Measurements from ENCODE around the gene PPAN.

PPAN gene

GRCh38 chr19:10141973-10142372, 35.8 kb downstream of the PPAN start:
- no peaks in the 10 kb centered on the region for H3K79me2 ChIP-seq (ENCODE audit: insufficient read depth, low read depth)
- H3K9ac ChIP-seq, result no peak overlapping the region
- H4K20me1 ChIP-seq (ENCODE audit: insufficient read depth), result no peaks in the 10 kb centered on the region
- H2AFZ ChIP-seq (ENCODE audit: low read depth), result no peak overlapping the region
- H3K36me3 ChIP-seq (ENCODE audit: insufficient read depth), result peaks cover 28% of the 10 kb centered on the region; the same call in 1 of the 2 replicates
- H3K27me3 ChIP-seq (ENCODE audit: insufficient read depth, low read depth), result no peaks in the 10 kb centered on the region
- H3K4me2 ChIP-seq, result no peak overlapping the region
- no peak overlapping the region for H3K4me3 ChIP-seq (IDR thresholded peaks at IDR 0.05; ENCODE audit: insufficient read depth, low read depth, low read length)
- no peaks in the 10 kb centered on the region for H3K4me1 ChIP-seq (ENCODE audit: low read depth, poor library complexity, severe bottlenecking)
- H3K27ac ChIP-seq, result no peak overlapping the region
- TF ChIP-seq CTCF (conservative IDR thresholded peaks at IDR 0.05; ENCODE audit: low read depth, low read length), result no peak

GRCh38 chr19:10142701-10143375, 36.7 kb downstream of the PPAN start:
- H3K27me3 ChIP-seq (ENCODE audit: insufficient read depth, low read depth), result no peaks in the 10 kb centered on the region
- H3K27ac ChIP-seq, result no peak overlapping the region
- H2AFZ ChIP-seq (ENCODE audit: low read depth), result no peak overlapping the region
- no peaks in the 10 kb centered on the region for H3K79me2 ChIP-seq (ENCODE audit: insufficient read depth, low read depth)
- H3K36me3 ChIP-seq (ENCODE audit: insufficient read depth), result peaks cover 27% of the 10 kb centered on the region; the same call in 1 of the 2 replicates
- H3K9ac ChIP-seq, result no peak overlapping the region
- H3K4me1 ChIP-seq (ENCODE audit: low read depth, poor library complexity, severe bottlenecking), result no peaks in the 10 kb centered on the region
- H3K4me2 ChIP-seq, result no peak overlapping the region
- no peak overlapping the region for H3K4me3 ChIP-seq (IDR thresholded peaks at IDR 0.05; ENCODE audit: insufficient read depth, low read depth, low read length)
- H4K20me1 ChIP-seq (ENCODE audit: insufficient read depth), result no peaks in the 10 kb centered on the region
- no peak for TF ChIP-seq CTCF (conservative IDR thresholded peaks at IDR 0.05; ENCODE audit: low read depth, low read length)

DNA sequence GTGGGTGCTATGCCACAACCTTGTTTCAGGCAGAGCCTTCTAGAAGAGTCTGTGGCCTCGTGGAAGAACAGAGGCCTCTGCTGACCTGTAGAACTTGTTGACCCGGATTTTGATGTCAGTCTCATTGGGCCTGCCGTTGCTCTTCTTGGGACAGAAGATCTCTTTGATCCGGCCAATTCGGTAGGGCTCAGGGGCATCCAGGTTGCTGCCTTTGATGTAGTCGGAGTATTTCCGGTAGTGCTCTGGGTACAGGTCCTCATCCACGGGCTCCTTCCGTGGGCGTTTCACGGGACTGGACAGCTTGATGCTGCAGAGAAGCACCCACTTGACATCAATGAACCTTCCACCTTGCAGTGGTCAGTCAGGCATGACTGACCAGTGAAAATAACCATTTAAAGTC, 37.5 kb downstream of the PPAN start:
- Histone ChIP-seq H3K36me3 (ENCODE audit: insufficient read depth) (peaks cover 27% of the 10 kb centered on the region; the same call in 1 of the 2 replicates), H3K4me3 (IDR thresholded peaks at IDR 0.05; ENCODE audit: insufficient read depth, low read depth, low read length) (no peak overlapping the region), H3K27ac (no peak overlapping the region), H4K20me1 (ENCODE audit: insufficient read depth) (no peaks in the 10 kb centered on the region), H3K4me1 (ENCODE audit: low read depth, poor library complexity, severe bottlenecking) (no peaks in the 10 kb centered on the region), H3K79me2 (ENCODE audit: insufficient read depth, low read depth) (no peaks in the 10 kb centered on the region), H2AFZ (ENCODE audit: low read depth) (no peak overlapping the region), H3K9ac (no peak overlapping the region), H3K4me2 (no peak overlapping the region), H3K27me3 (ENCODE audit: insufficient read depth, low read depth) (no peaks in the 10 kb centered on the region)
- no peak for TF ChIP-seq CTCF (conservative IDR thresholded peaks at IDR 0.05; ENCODE audit: low read depth, low read length)

- Histone ChIP-seq H3K4me2 (no peak overlapping the region), H3K79me2 (ENCODE audit: insufficient read depth, low read depth) (no peaks in the 10 kb centered on the region), H3K4me1 (ENCODE audit: low read depth, poor library complexity, severe bottlenecking) (no peaks in the 10 kb centered on the region), H3K27me3 (ENCODE audit: insufficient read depth, low read depth) (no peaks in the 10 kb centered on the region), H3K9ac (no peak overlapping the region), H3K4me3 (IDR thresholded peaks at IDR 0.05; ENCODE audit: insufficient read depth, low read depth, low read length) (no peak overlapping the region), H3K36me3 (ENCODE audit: insufficient read depth) (peaks cover 27% of the 10 kb centered on the region; the same call in 1 of the 2 replicates), H4K20me1 (ENCODE audit: insufficient read depth) (no peaks in the 10 kb centered on the region), H3K27ac (no peak overlapping the region), H2AFZ (ENCODE audit: low read depth) (no peak overlapping the region)
- TF ChIP-seq CTCF (conservative IDR thresholded peaks at IDR 0.05; ENCODE audit: low read depth, low read length), result no peak
These were observed 38.2 kb downstream of the PPAN start for GRCh38 chr19:10144361-10144760.
